Natural killer cell (primary cell): ENCODE results near the gene ZXDC. TPM values are rescaled to one million over a fixed set of nuclear protein-coding genes. Genes with fewer than 3 reads are reported as not detected.

Experiments
- ATAC-seq, 3 donors: fragments of 150-1000 bp in 2 of 3; fragments of 200-7000 bp in 1 of 3; cut with Tn5 transposase; 1 replicate in 1 of 3; 2 replicates in 2 of 3; pipeline ENCODE4 v1.10.0; 2021; ENCODE audit warnings: mild to moderate bottlenecking in 2 of 3, moderate library complexity in 2 of 3
- DNase-seq, 2 donors: peaks; one replicate each; pipeline versions ENCODE4 v3.0.0 to v3.0.0-alpha.2; 2013 to 2021; ENCODE audit warnings: mixed read lengths in 1 of 2
- H3K27ac ChIP-seq: one replicate; pipeline ENCODE4 v1.5.1; 2013; ENCODE audit warnings: mild to moderate bottlenecking, low read length
- H3K27me3 ChIP-seq: one replicate; pipeline ENCODE4 v1.6.1; 2013; ENCODE audit warnings: low read length; ENCODE audit not compliant: control insufficient read depth, insufficient read depth
- H3K36me3 ChIP-seq: one replicate; pipeline ENCODE4 v1.6.1; 2013; ENCODE audit warnings: low read length; ENCODE audit not compliant: control insufficient read depth, insufficient read depth
- H3K4me1 ChIP-seq: one replicate; pipeline ENCODE4 v1.6.1; 2013; ENCODE audit warnings: low read length; ENCODE audit not compliant: control insufficient read depth, insufficient read depth
- H3K4me3 ChIP-seq: one replicate; pipeline ENCODE4 v1.5.1; 2013; ENCODE audit warnings: low read length
- H3K9me3 ChIP-seq: one replicate; pipeline ENCODE4 v1.6.1; 2013; ENCODE audit warnings: low read length; ENCODE audit not compliant: control insufficient read depth, insufficient read depth
- H3K27ac Mint-ChIP-seq, 2 donors: one replicate each; pipeline ENCODE4 v1.8.0; 2022; ENCODE audit warnings: mild to moderate bottlenecking in 2 of 2, mixed read lengths in 2 of 2, moderate library complexity in 1 of 2
- H3K27me3 Mint-ChIP-seq, 2 donors: one replicate each; pipeline ENCODE4 v1.8.0; 2022; ENCODE audit warnings: low read depth in 2 of 2, mixed read lengths in 2 of 2
- H3K36me3 Mint-ChIP-seq: one replicate; pipeline ENCODE4 v1.8.0; 2022; ENCODE audit warnings: mixed read lengths
- H3K4me1 Mint-ChIP-seq, 2 donors: one replicate each; pipeline ENCODE4 v1.8.0; 2022; ENCODE audit warnings: mixed read lengths in 2 of 2
- H3K4me3 Mint-ChIP-seq: one replicate; pipeline ENCODE4 v1.8.0; 2022; ENCODE audit warnings: mild to moderate bottlenecking, moderate library complexity, mixed read lengths
- H3K9me3 Mint-ChIP-seq, 2 donors: one replicate each; pipeline ENCODE4 v1.8.0; 2022; ENCODE audit warnings: mixed read lengths in 2 of 2
- WGBS: methylation state at CpG from one replicate; pipeline ENCODE4 v1.1.7; 2013; ENCODE audit warnings: missing lambda C conversion rate; ENCODE audit not compliant: insufficient coverage; 5-methylcytosine and 5-hydroxymethylcytosine counted together
- intact Hi-C: fragments of 100-400 bp; cut with micrococcal nuclease; formaldehyde crosslinking; loops from one replicate; pipeline ENCODE4 v1.14.2; 2022
- total RNA-seq, 4 donors: library from RNA; stranded (reverse); fragments of 120-200 nt in 1 of 4; gene quantifications; one replicate each; pipeline versions ENCODE4 v1.2.3 to v1.2.4, GENCODE V29; 2013 to 2022
- TF ChIP-seq, protein P1 (sequence below): fragments of 200-600 bp; IDR thresholded peaks from one replicate; pipeline ENCODE4 v1.8.0; 2022; ENCODE audit warnings: antibody characterized with exemption

ZXDC gene
- total RNA-seq, 3 donors from 2014 or later (not counting 1 experiment from before 2014, with no cell fraction given), result 56.1 to 70.2 (median 68.4) TPM

DNA sequence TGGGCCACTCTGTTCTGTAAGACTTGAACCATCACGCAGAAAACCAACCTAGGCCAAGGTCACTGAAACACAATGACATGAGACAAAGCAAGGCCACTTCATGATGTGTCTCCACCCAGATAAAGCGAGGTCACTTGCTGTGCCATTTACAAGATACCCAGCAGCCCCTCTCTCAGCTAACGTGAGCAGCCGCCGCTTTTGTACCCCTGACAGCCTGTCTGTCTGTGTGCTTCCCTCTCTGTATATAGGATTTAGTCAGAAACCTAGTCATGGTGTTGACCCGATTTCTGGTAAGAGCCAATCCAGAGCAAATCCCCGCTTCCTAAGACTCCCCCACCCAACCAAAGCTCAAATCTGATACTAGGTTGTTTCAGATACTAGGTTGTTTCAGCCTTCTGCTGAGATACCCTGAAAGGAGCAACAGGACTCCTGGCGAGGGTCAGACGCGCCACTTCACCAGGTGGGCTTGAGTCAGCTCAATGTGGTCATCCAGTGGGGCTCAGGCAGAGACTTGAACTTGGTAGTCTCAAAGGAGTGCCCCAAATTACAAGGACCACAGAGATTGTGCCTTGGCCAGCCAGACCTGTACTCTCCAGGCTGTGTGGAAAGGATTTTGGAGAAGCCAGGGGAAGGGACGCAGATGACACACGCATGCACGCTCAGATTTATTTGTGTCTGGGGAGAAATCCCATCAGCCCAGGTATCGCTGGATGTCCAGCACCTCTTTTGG lies 3.1 kb upstream of the ZXDC start:
- H3K4me3 Mint-ChIP-seq, result no peak overlapping the region
- H3K4me1 ChIP-seq, result peaks cover 20% of the 10 kb centered on the region
- WGBS, result 96% methylated on average over 14 of the region's 14 CpGs
- peaks cover 11 to 24% of the 10 kb centered on the region in 2 donors for H3K4me1 Mint-ChIP-seq
- no peaks in the 10 kb centered on the region for H3K27me3 Mint-ChIP-seq
- no peaks in the 10 kb centered on the region for H3K36me3 Mint-ChIP-seq
- no peak overlapping the region for H3K4me3 ChIP-seq
- DNase-seq (no peak), ATAC-seq (no peak)
- H3K27ac ChIP-seq, result no peak overlapping the region
- H3K9me3 Mint-ChIP-seq, result no peaks in the 10 kb centered on the region
- intact Hi-C loops, result loop anchor here (5.0 kb wide), 1 partner anchor 561 kb away; no protein-coding TSS in a partner anchor
- H3K36me3 ChIP-seq, result no peaks in the 10 kb centered on the region
- no peak overlapping the region for H3K27ac Mint-ChIP-seq
- TF ChIP-seq, protein P1, sequence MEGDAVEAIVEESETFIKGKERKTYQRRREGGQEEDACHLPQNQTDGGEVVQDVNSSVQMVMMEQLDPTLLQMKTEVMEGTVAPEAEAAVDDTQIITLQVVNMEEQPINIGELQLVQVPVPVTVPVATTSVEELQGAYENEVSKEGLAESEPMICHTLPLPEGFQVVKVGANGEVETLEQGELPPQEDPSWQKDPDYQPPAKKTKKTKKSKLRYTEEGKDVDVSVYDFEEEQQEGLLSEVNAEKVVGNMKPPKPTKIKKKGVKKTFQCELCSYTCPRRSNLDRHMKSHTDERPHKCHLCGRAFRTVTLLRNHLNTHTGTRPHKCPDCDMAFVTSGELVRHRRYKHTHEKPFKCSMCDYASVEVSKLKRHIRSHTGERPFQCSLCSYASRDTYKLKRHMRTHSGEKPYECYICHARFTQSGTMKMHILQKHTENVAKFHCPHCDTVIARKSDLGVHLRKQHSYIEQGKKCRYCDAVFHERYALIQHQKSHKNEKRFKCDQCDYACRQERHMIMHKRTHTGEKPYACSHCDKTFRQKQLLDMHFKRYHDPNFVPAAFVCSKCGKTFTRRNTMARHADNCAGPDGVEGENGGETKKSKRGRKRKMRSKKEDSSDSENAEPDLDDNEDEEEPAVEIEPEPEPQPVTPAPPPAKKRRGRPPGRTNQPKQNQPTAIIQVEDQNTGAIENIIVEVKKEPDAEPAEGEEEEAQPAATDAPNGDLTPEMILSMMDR, result no peak
- H3K9me3 ChIP-seq, result no peaks in the 10 kb centered on the region
- H3K27me3 ChIP-seq, result no peaks in the 10 kb centered on the region

DNA sequence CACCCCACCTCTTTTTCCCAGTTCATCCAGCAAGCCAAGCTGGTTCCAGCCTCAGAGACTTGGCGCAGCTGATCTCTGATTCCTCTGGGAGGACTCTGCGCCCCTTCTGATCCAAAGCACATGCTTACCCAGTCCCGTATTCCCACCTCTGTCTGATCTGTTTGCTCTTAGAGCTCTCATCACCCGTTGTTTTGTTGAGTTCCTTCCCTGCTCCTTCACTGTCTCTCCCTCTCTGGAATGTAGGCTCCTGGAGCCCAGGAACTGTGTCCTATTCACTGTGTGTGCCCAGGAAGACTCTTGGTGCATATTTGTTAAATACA lies 1.3 kb upstream of the ZXDC start:
- Mint-ChIP-seq H3K4me3 (peak overlapping the region; percentile 83), H3K27me3 (no peaks in the 10 kb centered on the region)

DNA sequence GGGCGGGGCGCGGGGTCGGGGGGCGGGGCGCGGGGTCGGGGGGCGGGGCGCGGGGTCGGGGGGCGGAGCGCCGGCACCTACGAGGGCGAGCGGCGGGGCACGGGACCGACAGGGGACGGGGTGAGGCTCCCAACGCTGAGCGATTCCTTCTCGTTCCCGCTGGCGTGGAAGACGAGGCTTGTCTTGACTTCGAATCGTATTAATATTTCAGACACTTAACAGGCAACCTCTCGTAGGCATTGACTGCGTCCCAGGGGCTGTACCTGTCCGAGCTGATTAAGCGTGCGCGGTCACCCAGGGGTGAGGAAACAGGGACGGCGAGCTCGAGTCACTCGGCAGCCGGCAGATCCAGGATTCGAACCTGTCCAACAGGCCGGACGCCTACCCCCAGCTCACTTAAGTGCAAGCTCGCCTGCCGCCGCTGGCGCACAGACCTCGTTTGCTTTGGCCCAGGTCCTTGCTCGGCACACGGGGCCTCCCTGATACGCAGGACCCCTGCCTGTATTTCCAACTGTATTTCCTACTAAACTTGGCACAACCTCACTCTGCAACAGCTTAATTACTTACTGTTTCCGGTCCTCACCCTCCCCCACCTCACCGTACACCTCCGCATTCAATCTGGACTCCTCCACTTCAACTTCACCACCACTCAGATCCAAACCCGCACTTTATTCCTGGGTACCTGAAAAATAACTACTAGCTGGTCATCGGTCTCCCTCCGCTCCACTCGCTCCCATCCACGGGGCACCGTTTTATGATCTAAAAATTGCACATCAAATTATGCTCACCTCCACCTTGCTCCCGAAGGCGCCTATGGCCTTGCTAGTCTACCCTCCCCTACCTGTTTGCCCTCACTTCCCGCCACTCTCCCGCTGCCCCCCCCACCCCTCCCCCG lies 722 bp upstream of the ZXDC start:
- Mint-ChIP-seq H3K27me3 (no peaks in the 10 kb centered on the region), H3K36me3 (no peaks in the 10 kb centered on the region), H3K9me3 (no peaks in the 10 kb centered on the region), H3K4me1 (peaks cover 29 to 44% of the 10 kb centered on the region in 2 donors), H3K4me3 (peak overlapping the region; percentile 79), H3K27ac (peak overlapping the region; percentile 73 to 88)
- H3K9me3 ChIP-seq, result no peaks in the 10 kb centered on the region
- peaks cover 5% of the 10 kb centered on the region for H3K36me3 ChIP-seq
- H3K27me3 ChIP-seq, result no peaks in the 10 kb centered on the region
- H3K27ac ChIP-seq, result peak overlapping the region; percentile 67
- H3K4me3 ChIP-seq, result peak overlapping the region; percentile 62
- DNase-seq (no peak), ATAC-seq (peak in 1 of 3 donors; percentile 5)
- intact Hi-C loops, result loop anchor here (5.0 kb wide), 1 partner anchor 559 kb away; no protein-coding TSS in a partner anchor
- 23% methylated on average over 65 of the region's 66 CpGs for WGBS
- TF ChIP-seq, protein P1, result no peak
- H3K4me1 ChIP-seq, result peaks cover 40% of the 10 kb centered on the region

More for the DNA sequence above, 1.3 kb upstream of the ZXDC start:
- Histone ChIP-seq H3K4me1 (peaks cover 37% of the 10 kb centered on the region), H3K36me3 (peaks cover 2% of the 10 kb centered on the region), H3K27me3 (no peaks in the 10 kb centered on the region), H3K9me3 (no peaks in the 10 kb centered on the region), H3K4me3 (no peak overlapping the region), H3K27ac (no peak overlapping the region)
- H3K27ac Mint-ChIP-seq, result peak overlapping the region; percentile 20 to 88
- DNase-seq (no peak), ATAC-seq (no peak)
- intact Hi-C loops, result loop anchor here (5.0 kb wide), 1 partner anchor 560 kb away; no protein-coding TSS in a partner anchor
- TF ChIP-seq, protein P1, result no peak
- no peaks in the 10 kb centered on the region for H3K36me3 Mint-ChIP-seq
- H3K4me1 Mint-ChIP-seq, result peaks cover 28 to 42% of the 10 kb centered on the region in 2 donors
- H3K9me3 Mint-ChIP-seq, result no peaks in the 10 kb centered on the region
- 96% methylated on average over 4 of the region's 4 CpGs for WGBS
